K562 (cell line): ENCODE data around the gene PLCB1. TPM values are rescaled to one million over a fixed set of nuclear protein-coding genes. Genes with fewer than 3 reads are reported as not detected.

Source experiments
- ATAC-seq: fragments of 200-7000 bp; cut with Tn5 transposase; 3 replicates; pipeline ENCODE4 v1.9.1; 2020; ENCODE audit warnings: moderate library complexity
- BruUV-seq: library from RNA; stranded (reverse); fragments of 400-500 nt; replicated peaks from 2 replicates; lab custom pipeline; 2021; lab: Mats Ljungman, UMichigan
- CTCF ChIA-PET: fragments of 300-600 bp; formaldehyde crosslinking; extraction: SDS; loops from one replicate; lab custom pipeline; 2021; ENCODE audit warnings: low intra/inter-chr PET ratio; lab: Yijun Ruan, JAX
- POLR2A ChIA-PET: fragments of 300-600, 350-650 bp; sonication (Branson Sonifier 250); formaldehyde crosslinking; extraction: SDS; loops from one replicate; lab custom pipeline; 2021; ENCODE audit warnings: antibody characterized with exemption, inconsistent platforms; lab: Yijun Ruan, JAX
- DNase-seq, 4 experiments: peaks; one replicate each; pipeline versions ENCODE4 v3.0.0 to v3.0.0-alpha.2; 2011 to 2018; ENCODE audit warnings: low spot score in 3 of 4, mixed read lengths in 3 of 4; ENCODE audit errors: extremely low read depth in 1 of 4
- FAIRE-seq: peaks from 2 replicates; lab custom pipeline; 2011; peaks lifted over from hg19 to GRCh38; lab: Jason Lieb, UNC
- H2AFZ ChIP-seq: 2 replicates; pipeline ENCODE4 v1.6.0; 2011; ENCODE audit warnings: low read depth, low read length, control low read depth, inconsistent platforms
- H3K27ac ChIP-seq: fragments of 200-600 bp; 3 replicates; pipeline ENCODE4 v1.8.0; 2011; ENCODE audit warnings: low read depth, mild to moderate bottlenecking, control low read depth, inconsistent platforms, low read length, moderate library complexity, mixed read lengths; ENCODE audit errors: extremely low read depth
- H3K27me3 ChIP-seq, 2 experiments: fragments of 300-600 bp in 1 of 2; 2 replicates in 1 of 2; 3 replicates in 1 of 2; pipeline versions ENCODE4 v1.6.0 to v1.8.0; 2011; ENCODE audit warnings: inconsistent platforms in 2 of 2, low read length in 2 of 2, mild to moderate bottlenecking in 1 of 2, mixed read lengths in 1 of 2, moderate library complexity in 1 of 2; ENCODE audit not compliant: control insufficient read depth in 2 of 2, insufficient read depth in 2 of 2
- H3K36me3 ChIP-seq: fragments of 300-600 bp; 3 replicates; pipeline ENCODE4 v1.8.0; 2011; ENCODE audit warnings: mild to moderate bottlenecking, low read length, inconsistent platforms; ENCODE audit not compliant: control insufficient read depth, insufficient read depth
- H3K4me1 ChIP-seq, 2 experiments: fragments of 200-600 bp in 1 of 2; replicated peaks in 1 of 2; 2 replicates in 1 of 2; 3 replicates in 1 of 2; pipeline versions ENCODE4 v1.5.1 to v1.8.0; 2011; ENCODE audit warnings: inconsistent platforms in 2 of 2, low read length in 2 of 2, mild to moderate bottlenecking in 1 of 2, mixed read lengths in 1 of 2, moderate library complexity in 1 of 2; ENCODE audit not compliant: control insufficient read depth in 2 of 2, insufficient read depth in 2 of 2
- H3K4me2 ChIP-seq: 2 replicates; pipeline ENCODE4 v1.6.1; 2011; ENCODE audit warnings: low read length, control low read depth, inconsistent platforms, mixed read lengths; ENCODE audit not compliant: insufficient read depth
- H3K4me3 ChIP-seq: fragments of 200-600 bp; sonication (generic), shearing (Covaris generic); 2 replicates; pipeline ENCODE4 v1.5.1; 2016; ENCODE audit warnings: control low read depth, inconsistent platforms
- H3K79me2 ChIP-seq: fragments of 200-600 bp; 3 replicates; pipeline ENCODE4 v1.8.0; 2011; ENCODE audit warnings: low read length, inconsistent platforms; ENCODE audit not compliant: control insufficient read depth, insufficient read depth
- H3K9ac ChIP-seq, 2 experiments: 2 replicates each; pipeline versions ENCODE4 v1.6.0 to v1.6.1; 2011; ENCODE audit warnings: low read depth in 2 of 2, low read length in 2 of 2, control low read depth in 1 of 2, inconsistent platforms in 1 of 2, mild to moderate bottlenecking in 1 of 2, mixed read lengths in 1 of 2; ENCODE audit not compliant: insufficient read depth in 1 of 2
- H3K9me1 ChIP-seq: one replicate; pipeline ENCODE4 v1.6.0; 2011; ENCODE audit warnings: inconsistent platforms, mild to moderate bottlenecking, low read length, moderate library complexity; ENCODE audit not compliant: control insufficient read depth, insufficient read depth
- H3K9me3 ChIP-seq: replicated peaks from 2 replicates; pipeline ENCODE4 v1.5.1; 2011; ENCODE audit warnings: low read depth, low read length, inconsistent platforms; ENCODE audit not compliant: control insufficient read depth, insufficient read depth
- H4K20me1 ChIP-seq: replicated peaks from 2 replicates; pipeline ENCODE4 v1.6.1; 2011; ENCODE audit warnings: low read length, inconsistent platforms, mixed read lengths; ENCODE audit not compliant: control insufficient read depth, insufficient read depth
- BCOR ChIP-seq: fragments of 450-650 bp; IDR thresholded peaks from 2 replicates; pipeline ENCODE4 v1.6.1; 2016
- FOXJ2 ChIP-seq: fragments of 200-800 bp; sonication (Bioruptor generic); IDR thresholded peaks from 2 replicates; pipeline ENCODE4 v1.6.1; 2016; ENCODE audit warnings: missing genetic modification characterization, missing compliant biosample characterization
- POLR2H ChIP-seq: IDR thresholded peaks from 2 replicates; pipeline ENCODE4 v1.6.1; 2016; ENCODE audit warnings: missing genetic modification characterization, low read depth, mild to moderate bottlenecking, control low read depth, missing compliant biosample characterization, moderate library complexity
- ZFP36 ChIP-seq: fragments of 150-350 bp; IDR thresholded peaks from 2 replicates; pipeline ENCODE4 v1.6.1; 2018; ENCODE audit warnings: low read length, low read depth; ENCODE audit not compliant: partially characterized antibody
- WGBS: fragments of 100-300 bp; shearing (Covaris generic); methylation state at CpG from one replicate; pipeline ENCODE4 v1.1.6; 2016; ENCODE audit warnings: low coverage, mixed read lengths; ENCODE audit not compliant: insufficient coverage; ENCODE audit errors: missing lambda C conversion rate; 5-methylcytosine and 5-hydroxymethylcytosine counted together
- in situ Hi-C: fragments of 300-500 bp; cut with MboI; formaldehyde crosslinking; loops from 4 replicates; pipeline ENCODE4 v1.15.0; 2018; ENCODE audit warnings: inconsistent platforms, mixed read lengths
- intact Hi-C: fragments of 100-400 bp; cut with micrococcal nuclease; formaldehyde crosslinking; loops from 2 replicates; pipeline ENCODE4 v1.14.2; 2022
- polyA plus RNA-seq, 8 experiments: library from polyadenylated mRNA; depleted of rRNA in 4 of 8; stranded (reverse) in 5 of 8; unstranded in 3 of 8; fragments of >200 nt; fragmentation: Nextera tagmentation in 2 of 8; fragmentation: Illumina TruSeq in 1 of 8; extraction: Ambion mirVana in 2 of 8; extraction: Trizol in 1 of 8; gene quantifications; 2 replicates each; pipeline versions ENCODE4 v1.2.1 to v1.2.3, GENCODE V29; 2011 to 2014; ENCODE audit warnings: inconsistent platforms in 1 of 8, missing spikeins in 1 of 8
- total RNA-seq, 7 experiments: library from RNA; depleted of rRNA in 6 of 7; stranded (reverse); fragments of >200 nt in 6 of 7; fragmentation: Illumina TruSeq in 2 of 7; extraction: Trizol in 2 of 7; gene quantifications; 2 replicates each; pipeline versions ENCODE4 v1.2.1 to v1.2.3, GENCODE V29; 2011 to 2021; ENCODE audit warnings: low replicate concordance in 1 of 7

The PLCB1 gene
- total and polyA plus RNA-seq, 9 of the 15 experiments (the other 6 are each of a cell fraction or from before 2014, with no cell fraction given) = 0.34 to 3.1 (median 1.3) TPM

GRCh38 chr20:8805737-8806442 is 673.8 kb downstream of the PLCB1 start:
- Histone ChIP-seq H3K27ac (no peak overlapping the region), H3K9me3 (no peaks in the 10 kb centered on the region), H3K36me3 (no peaks in the 10 kb centered on the region), H2AFZ (no peak overlapping the region), H3K9ac (no peak overlapping the region), H3K4me1 (no peaks in the 10 kb centered on the region), H4K20me1 (no peaks in the 10 kb centered on the region), H3K79me2 (no peaks in the 10 kb centered on the region), H3K27me3 (no peaks in the 10 kb centered on the region), H3K4me3 (no peak overlapping the region), H3K4me2 (no peak overlapping the region), H3K9me1 (no peaks in the 10 kb centered on the region)
- 0% methylated on average over 6 of the region's 6 CpGs for WGBS
- no TSS peak for BruUV-seq
- DNase-seq (no peak), ATAC-seq (no peak), FAIRE-seq (no peak)
- CTCF ChIA-PET = no interaction called here
- intact Hi-C loops = no loop called here
- in situ Hi-C loops = no loop called here
- TF ChIP-seq FOXJ2 = no peak
- POLR2A ChIA-PET = interaction anchor here (0.6 kb wide), 1 partner anchor 158 kb away, joined by 3 read pairs; no protein-coding TSS in a partner anchor

DNA sequence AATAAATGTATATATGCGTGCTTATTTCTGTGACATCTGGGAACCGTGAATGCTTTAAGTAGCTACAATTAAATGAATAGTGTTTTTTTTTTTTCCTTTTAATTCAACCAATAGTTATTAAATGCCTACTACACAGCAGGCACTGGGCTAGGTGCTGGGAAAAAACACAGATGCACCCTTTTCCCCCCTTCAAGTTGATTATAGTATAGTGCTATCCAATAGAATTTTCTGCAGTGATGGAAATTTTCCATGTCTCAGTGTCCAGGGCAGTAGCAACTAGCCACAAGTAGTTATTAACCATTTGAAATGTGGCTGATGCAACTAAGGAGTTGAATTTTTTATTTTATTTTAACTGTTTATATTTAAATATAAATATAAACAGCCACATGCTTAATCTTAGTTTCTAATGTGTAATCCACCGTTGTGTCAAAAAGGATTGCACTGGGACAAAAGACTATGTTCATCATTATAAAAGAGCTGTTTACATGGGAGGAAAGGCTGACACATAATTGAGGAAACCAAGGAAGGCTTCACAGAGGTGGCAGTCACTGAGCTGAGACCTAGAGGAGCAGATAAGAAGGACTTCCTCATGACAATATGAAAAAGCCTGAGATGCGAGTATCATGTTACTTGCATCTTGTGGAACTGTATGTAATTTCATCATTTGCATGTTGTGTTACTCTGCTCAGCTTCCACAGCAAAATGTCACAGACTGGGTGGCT is 675.6 kb downstream of the PLCB1 start:
- Histone ChIP-seq H3K27me3 (no peaks in the 10 kb centered on the region), H3K36me3 (no peaks in the 10 kb centered on the region), H3K4me1 (no peaks in the 10 kb centered on the region), H2AFZ (no peak overlapping the region), H3K9ac (no peak overlapping the region), H3K4me3 (no peak overlapping the region), H3K79me2 (no peaks in the 10 kb centered on the region), H3K4me2 (no peak overlapping the region), H3K27ac (no peak overlapping the region), H3K9me3 (no peaks in the 10 kb centered on the region), H4K20me1 (no peaks in the 10 kb centered on the region), H3K9me1 (no peaks in the 10 kb centered on the region)
- ChIA-PET POLR2A (no interaction called here), CTCF (no interaction called here)
- intact Hi-C loops (no loop called here), in situ Hi-C loops (no loop called here)
- TF ChIP-seq POLR2H (tag) (no peak), BCOR (no peak), ZFP36 (peak; percentile 94)
- FAIRE-seq (no peak), DNase-seq (no peak), ATAC-seq (no peak)
- 4% methylated on average over 3 of the region's 4 CpGs for WGBS
- no TSS peak for BruUV-seq
